DND-41 (cell line): Measurements from ENCODE around the gene ZNF644.

Source experiments
- EZH2 ChIP-seq: IDR thresholded peaks from 3 replicates; pipeline ENCODE4 v1.6.1; 2012; ENCODE audit warnings: borderline replicate concordance, low read depth, mild to moderate bottlenecking, moderate library complexity, low read length, inconsistent platforms; ENCODE audit not compliant: severe bottlenecking
- TF ChIP-seq, protein P1 (sequence below): IDR thresholded peaks from 2 replicates; pipeline ENCODE4 v1.5.1; 2012; ENCODE audit warnings: borderline replicate concordance, low read length, moderate library complexity, mild to moderate bottlenecking; ENCODE audit not compliant: poor library complexity, severe bottlenecking; ENCODE audit errors: extremely low read depth

- TF ChIP-seq, protein P1, sequence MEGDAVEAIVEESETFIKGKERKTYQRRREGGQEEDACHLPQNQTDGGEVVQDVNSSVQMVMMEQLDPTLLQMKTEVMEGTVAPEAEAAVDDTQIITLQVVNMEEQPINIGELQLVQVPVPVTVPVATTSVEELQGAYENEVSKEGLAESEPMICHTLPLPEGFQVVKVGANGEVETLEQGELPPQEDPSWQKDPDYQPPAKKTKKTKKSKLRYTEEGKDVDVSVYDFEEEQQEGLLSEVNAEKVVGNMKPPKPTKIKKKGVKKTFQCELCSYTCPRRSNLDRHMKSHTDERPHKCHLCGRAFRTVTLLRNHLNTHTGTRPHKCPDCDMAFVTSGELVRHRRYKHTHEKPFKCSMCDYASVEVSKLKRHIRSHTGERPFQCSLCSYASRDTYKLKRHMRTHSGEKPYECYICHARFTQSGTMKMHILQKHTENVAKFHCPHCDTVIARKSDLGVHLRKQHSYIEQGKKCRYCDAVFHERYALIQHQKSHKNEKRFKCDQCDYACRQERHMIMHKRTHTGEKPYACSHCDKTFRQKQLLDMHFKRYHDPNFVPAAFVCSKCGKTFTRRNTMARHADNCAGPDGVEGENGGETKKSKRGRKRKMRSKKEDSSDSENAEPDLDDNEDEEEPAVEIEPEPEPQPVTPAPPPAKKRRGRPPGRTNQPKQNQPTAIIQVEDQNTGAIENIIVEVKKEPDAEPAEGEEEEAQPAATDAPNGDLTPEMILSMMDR, result no peak
- TF ChIP-seq EZH2, result no peak
Observed at GRCh38 chr1:90973897-90974798, 47.7 kb downstream of the ZNF644 start.
